ENCODE measurements around the gene SULT2B1.

The SULT2B1 gene

DNA sequence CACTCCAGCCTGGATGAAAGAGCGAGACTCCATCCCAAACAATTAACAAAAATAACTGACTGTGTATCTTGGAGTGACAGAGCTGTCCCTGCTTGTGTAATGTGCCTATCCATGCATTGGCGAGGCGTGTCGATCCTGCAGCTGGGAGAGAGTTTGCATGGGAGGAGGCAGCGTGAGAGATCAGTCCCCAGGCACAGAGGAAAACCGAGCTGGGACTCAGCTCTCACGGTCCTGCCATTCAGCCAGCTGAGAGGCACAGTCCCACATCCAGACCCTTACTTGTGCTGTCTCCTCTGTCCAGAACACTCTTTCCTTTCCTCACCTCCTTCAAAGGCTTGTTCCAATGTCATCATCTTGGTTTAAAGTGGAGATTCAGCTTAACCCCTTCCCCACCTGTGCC lies 11.9 kb upstream of the SULT2B1 start:
- Histone ChIP-seq H3K27ac (no peak overlapping the region), H3K9me3 (replicated peaks in 1 of 11) (no peaks in the 10 kb centered on the region), H3K9ac (no peak overlapping the region), H3K27me3 (no peaks in the 10 kb centered on the region), H3K36me3 (no peaks in the 10 kb centered on the region), H3K4me3 (no peak overlapping the region), H4K20me1 (no peaks in the 10 kb centered on the region), H3K4me1 (peaks cover 8 to 12% (median 10%) of the 10 kb centered on the region in 10 experiments), H3K4me2 (no peak overlapping the region)
- TF ChIP-seq Cebpa-rat (IDR thresholded peaks at IDR 0.05): no peak

DNA sequence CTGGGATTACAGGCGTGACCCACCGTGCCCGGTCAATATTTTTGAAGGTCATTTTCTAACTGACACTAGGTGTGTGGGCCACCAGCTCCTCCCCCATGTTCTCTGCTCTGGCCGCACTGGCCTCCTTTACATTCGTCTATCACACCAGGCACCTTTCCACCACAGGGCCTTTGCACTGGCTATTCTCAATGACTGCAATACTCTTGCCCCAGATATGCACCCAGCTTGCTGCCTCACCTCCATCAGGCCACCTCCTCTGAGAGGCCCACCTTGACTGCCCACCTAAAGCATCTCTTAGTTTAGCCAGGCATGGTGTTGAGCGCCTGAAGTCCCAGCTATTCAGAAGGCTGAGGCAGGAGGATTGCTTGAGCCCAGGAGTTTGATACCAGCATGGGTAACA lies 10.2 kb upstream of the SULT2B1 start:
- Histone ChIP-seq H4K20me1 (no peaks in the 10 kb centered on the region), H3K4me3 (no peak overlapping the region), H3K27ac (no peak overlapping the region), H3K36me3 (no peaks in the 10 kb centered on the region), H3K27me3 (no peaks in the 10 kb centered on the region), H3K9ac (no peak overlapping the region), H3K4me2 (no peak overlapping the region), H3K4me1 (peaks cover 8 to 12% (median 10%) of the 10 kb centered on the region in 10 experiments), H3K9me3 (replicated peaks in 1 of 11) (no peaks in the 10 kb centered on the region)
- no peak for TF ChIP-seq Cebpa-rat (IDR thresholded peaks at IDR 0.05)

DNA sequence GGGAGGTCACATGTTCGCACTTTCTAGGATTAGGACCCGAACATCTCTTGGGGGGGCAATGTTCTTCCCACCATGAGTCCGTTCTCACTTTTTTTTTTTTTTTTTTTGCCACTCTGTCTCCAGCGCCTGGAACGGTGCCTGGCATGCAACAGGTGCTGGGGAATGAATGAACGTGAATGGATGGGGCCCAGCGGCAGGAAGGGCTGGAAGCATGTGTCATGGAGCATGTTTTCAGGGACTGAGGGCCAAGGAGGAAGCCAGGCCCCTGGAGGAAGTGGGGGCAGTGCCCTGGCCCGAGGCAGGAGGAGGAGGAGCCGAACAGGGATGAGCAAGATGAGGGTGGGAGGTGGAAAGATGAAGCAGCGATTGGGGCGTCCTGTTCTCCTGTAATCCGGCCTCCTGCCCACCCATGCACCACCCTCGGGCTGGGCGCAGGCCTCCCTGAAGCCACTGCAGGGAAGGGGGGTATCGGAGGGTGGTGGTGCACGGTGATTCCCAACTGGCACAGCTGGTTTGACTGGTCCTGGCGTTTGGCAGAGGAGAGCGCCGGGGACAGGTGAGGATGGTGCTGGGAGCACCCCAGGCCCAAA lies 8.8 kb upstream of the SULT2B1 start:
- H3K4me1 ChIP-seq: peaks cover 8 to 12% (median 10%) of the 10 kb centered on the region in 10 experiments
- H3K4me2 ChIP-seq: peak overlapping the region; percentile 27 to 80 (median 60); a peak in 19 of 22 replicates
- H3K27me3 ChIP-seq: no peaks in the 10 kb centered on the region
- no peak overlapping the region for H3K4me3 ChIP-seq
- H4K20me1 ChIP-seq: no peaks in the 10 kb centered on the region
- H3K27ac ChIP-seq: peak overlapping the region in 5 of 11 experiments; percentile 0 to 47 (median 34); a peak in 5 of 22 replicates
- H3K9me3 ChIP-seq (replicated peaks in 1 of 11): no peaks in the 10 kb centered on the region
- no peak for TF ChIP-seq Cebpa-rat (IDR thresholded peaks at IDR 0.05)
- H3K36me3 ChIP-seq: no peaks in the 10 kb centered on the region
- 0 out of 22 replicates have a peak overlapping the region, but pooled peaks of 1 of the 11 experiments have one; percentile 15 for H3K9ac ChIP-seq

DNA sequence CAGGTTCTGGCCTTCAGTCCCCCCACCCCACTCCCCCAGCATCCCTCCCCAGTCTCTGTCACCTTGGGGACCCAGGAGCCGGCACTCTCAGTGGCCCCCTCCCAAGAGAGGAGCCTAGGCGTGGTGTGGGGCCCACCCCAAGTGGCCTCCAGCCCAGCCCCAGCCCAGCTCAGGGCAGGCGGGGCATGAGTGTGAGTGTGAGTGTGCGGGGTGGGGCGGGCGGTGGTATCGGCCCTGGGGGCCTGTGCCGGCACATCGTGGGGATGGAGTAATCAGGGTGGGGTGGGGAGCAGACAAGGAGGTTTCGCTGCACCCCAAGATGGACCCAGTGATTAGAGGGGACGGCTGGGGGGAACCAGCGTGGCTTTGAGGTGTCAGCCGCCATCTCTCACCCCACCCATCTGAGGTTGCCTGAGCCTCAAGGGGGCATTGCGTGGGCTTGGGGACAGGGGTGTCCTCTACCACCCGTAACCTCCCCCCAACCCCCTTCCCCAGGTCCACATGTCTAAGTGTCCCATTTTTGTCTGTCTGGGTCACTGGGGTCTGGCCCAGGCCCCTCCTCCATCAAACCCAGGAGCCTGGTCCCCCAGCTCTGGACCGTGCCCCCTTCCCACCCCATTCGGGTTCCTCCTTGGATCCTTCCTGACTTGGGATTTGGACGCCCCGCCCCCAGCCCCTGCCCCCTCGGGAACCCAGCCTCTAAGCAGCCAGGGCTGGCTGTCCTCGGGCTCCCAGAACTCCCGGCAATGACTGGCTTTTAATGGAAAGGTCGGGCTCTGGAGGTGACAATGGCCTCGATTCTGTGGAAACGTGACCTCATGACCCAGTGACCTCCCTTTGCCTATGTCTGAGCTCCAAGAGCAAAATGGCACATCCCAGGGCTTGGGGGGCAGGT lies 6.9 kb upstream of the SULT2B1 start:
- no peak overlapping the region for H3K27ac ChIP-seq
- no peak overlapping the region for H3K9ac ChIP-seq
- H3K4me3 ChIP-seq: no peak overlapping the region
- peaks cover 8 to 12% (median 10%) of the 10 kb centered on the region in 10 experiments for H3K4me1 ChIP-seq
- no peaks in the 10 kb centered on the region for H4K20me1 ChIP-seq
- H3K4me2 ChIP-seq: no peak overlapping the region
- no peaks in the 10 kb centered on the region for H3K36me3 ChIP-seq
- H3K9me3 ChIP-seq (replicated peaks in 1 of 11): no peaks in the 10 kb centered on the region
- TF ChIP-seq Cebpa-rat (IDR thresholded peaks at IDR 0.05): no peak
- no peaks in the 10 kb centered on the region for H3K27me3 ChIP-seq

DNA sequence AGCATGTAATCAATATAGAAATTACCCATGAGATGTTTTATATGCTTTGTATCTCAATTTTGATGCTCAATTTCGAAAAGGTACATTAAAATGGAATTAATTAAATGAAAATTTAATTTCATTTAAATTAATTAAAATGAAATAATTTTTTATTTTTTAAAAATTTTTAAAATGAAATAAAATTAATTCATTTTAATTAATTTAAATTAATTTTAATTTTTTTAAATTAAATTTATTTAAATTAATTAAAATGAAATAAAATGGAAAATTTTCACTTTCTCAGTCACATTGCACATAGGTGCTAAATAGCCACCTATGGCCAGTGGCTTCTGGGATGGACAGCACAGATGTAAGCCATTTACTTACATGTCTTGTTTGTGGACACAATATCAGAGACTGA lies 4.2 kb upstream of the SULT2B1 start:
- Histone ChIP-seq H4K20me1 (no peaks in the 10 kb centered on the region), H3K9ac (no peak overlapping the region), H3K27ac (no peak overlapping the region), H3K27me3 (no peaks in the 10 kb centered on the region), H3K4me2 (no peak overlapping the region), H3K9me3 (replicated peaks in 1 of 11) (no peaks in the 10 kb centered on the region), H3K4me1 (peaks cover 8 to 12% (median 10%) of the 10 kb centered on the region in 10 experiments), H3K4me3 (no peak overlapping the region), H3K36me3 (no peaks in the 10 kb centered on the region)
- no peak for TF ChIP-seq Cebpa-rat (IDR thresholded peaks at IDR 0.05)

DNA sequence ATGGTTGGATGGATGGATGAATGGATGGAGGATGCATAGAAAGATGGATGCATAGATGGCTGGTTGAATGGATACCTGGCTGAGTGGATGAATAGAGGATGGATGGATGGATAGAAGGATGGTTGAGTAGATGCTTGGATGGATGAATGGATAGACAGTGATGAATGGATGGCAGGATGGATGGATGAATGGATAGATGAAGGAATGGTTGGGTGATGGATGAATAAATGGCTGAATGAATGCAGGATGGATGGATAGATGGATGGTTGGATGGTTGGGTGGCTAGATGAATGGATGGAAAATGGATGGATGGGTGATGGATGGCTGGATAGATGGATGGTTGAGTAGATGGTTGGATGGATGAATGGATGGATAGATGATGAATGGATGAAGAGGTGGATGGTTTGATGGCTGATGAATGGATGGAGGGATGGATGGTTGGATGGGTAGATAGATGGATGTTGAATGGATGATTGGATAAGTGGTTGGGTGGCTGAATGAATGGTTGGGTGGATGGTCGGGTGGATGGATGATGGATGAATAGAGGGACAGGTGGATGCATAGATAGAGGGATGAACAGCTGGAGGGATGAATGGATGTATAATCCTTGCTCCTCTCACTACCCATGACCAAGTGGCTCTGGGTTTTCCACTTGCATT lies 3.6 kb upstream of the SULT2B1 start:
- Histone ChIP-seq H3K36me3 (no peaks in the 10 kb centered on the region), H3K4me3 (no peak overlapping the region), H3K4me2 (no peak overlapping the region), H4K20me1 (no peaks in the 10 kb centered on the region), H3K27me3 (no peaks in the 10 kb centered on the region), H3K9ac (no peak overlapping the region), H3K9me3 (replicated peaks in 1 of 11) (no peaks in the 10 kb centered on the region), H3K27ac (no peak overlapping the region), H3K4me1 (peaks cover 3 to 6% (median 4%) of the 10 kb centered on the region in 10 experiments)
- TF ChIP-seq Cebpa-rat (IDR thresholded peaks at IDR 0.05): no peak

DNA sequence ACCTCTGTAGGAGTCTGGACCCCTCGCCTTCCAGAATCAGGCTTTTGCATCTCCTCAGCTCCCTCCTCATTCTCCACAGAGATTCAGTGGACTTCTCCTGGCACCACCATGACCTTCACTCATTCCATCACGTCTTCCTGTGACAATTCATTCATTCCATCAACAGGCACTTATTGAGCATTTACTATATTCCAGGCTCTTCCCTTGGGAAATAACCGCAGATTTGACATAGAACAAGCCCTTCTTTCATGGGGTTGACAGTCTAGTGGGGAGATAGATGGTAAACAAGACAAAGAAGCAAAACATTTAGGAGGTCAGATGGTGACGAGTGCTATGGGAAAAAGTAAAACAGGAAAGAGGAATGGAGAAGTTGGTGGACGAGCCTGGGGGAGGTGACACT lies 2.6 kb upstream of the SULT2B1 start:
- Histone ChIP-seq H3K4me1 (peaks cover 0 to 6% (median 0%) of the 10 kb centered on the region in 10 experiments; a peak in 2 of 20 replicates), H3K9ac (no peak overlapping the region), H3K36me3 (no peaks in the 10 kb centered on the region), H3K4me3 (no peak overlapping the region), H3K9me3 (replicated peaks in 1 of 11) (no peaks in the 10 kb centered on the region), H3K27ac (no peak overlapping the region), H3K27me3 (no peaks in the 10 kb centered on the region), H4K20me1 (no peaks in the 10 kb centered on the region), H3K4me2 (peak overlapping the region in 1 of 11 experiments; percentile 35; a peak in 1 of 22 replicates)
- TF ChIP-seq Cebpa-rat (IDR thresholded peaks at IDR 0.05): no peak

DNA sequence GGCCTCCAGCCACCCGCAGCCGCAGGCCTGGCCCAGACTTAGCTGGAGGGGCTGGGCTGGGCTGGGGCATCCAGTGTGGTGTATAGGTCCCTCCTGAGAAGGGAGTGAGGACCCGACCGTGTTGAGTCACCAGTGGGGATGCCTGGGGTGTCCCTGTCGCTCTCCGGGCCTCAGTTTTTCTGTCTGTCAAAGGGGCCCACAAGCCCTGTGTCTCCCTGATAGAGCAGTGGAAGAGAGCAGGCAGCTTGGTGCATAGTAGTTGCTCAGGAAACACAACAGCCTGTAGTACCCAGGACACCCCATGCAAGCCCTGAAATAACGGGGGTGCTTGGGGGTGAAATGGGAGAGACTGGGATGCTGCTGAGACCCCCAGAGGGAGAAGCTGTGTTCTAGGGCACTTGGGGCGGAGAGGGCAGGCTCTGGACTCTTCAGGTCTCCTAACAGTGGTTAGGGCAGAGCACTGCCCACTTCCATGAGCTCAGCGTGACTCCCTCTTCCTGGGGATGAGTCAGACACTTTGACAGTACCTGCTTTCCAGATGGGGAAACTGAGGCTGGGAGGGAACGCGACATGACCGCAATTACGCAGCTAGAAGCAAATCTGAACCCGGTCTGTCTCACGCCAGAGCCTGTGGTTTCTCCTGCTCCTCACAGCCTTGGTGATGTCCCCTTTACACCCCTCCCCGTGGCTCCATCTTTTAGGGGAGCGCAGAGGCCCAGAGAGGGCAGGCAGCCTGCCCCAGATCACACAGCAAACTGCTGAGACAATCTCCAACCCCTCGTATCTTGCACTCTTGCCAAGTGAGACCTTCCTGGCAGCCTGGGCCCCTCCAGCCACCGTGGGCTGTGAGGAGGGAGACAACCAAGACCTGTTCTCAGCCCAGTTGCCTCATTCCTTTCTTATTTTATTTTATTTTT lies 692 bp downstream of the SULT2B1 start:
- no peaks in the 10 kb centered on the region for H4K20me1 ChIP-seq
- no peak for TF ChIP-seq Cebpa-rat (IDR thresholded peaks at IDR 0.05)
- H3K27me3 ChIP-seq: no peaks in the 10 kb centered on the region
- H3K9me3 ChIP-seq (replicated peaks in 1 of 11): no peaks in the 10 kb centered on the region
- no peak overlapping the region for H3K27ac ChIP-seq
- no peak overlapping the region for H3K4me2 ChIP-seq
- no peak overlapping the region for H3K4me3 ChIP-seq
- peaks cover 0 to 6% (median 0%) of the 10 kb centered on the region in 10 experiments; a peak in 2 of 20 replicates for H3K4me1 ChIP-seq
- H3K9ac ChIP-seq: no peak overlapping the region
- no peaks in the 10 kb centered on the region for H3K36me3 ChIP-seq
